SK-N-SH (cell line): ENCODE results near the gene SARDH. TPM values are rescaled to one million over a fixed set of nuclear protein-coding genes. Genes with fewer than 3 reads are reported as not detected.

ENCODE experiments used
- CTCF ChIA-PET: fragments of 300-600, 350-600 bp; formaldehyde crosslinking; extraction: SDS; loops from one replicate; lab custom pipeline; 2021; lab: Yijun Ruan, JAX
- POLR2A ChIA-PET: fragments of 350-600 bp; sonication (Branson Sonifier 250); formaldehyde crosslinking; extraction: SDS; loops from one replicate; lab custom pipeline; 2020; ENCODE audit warnings: antibody characterized with exemption, inconsistent platforms; lab: Yijun Ruan, JAX
- DNase-seq: peaks from one replicate; pipeline ENCODE4 v3.0.0; 2012
- H2AFZ ChIP-seq: fragments of 200-600 bp; sonication (generic); 2 replicates; pipeline ENCODE4 v1.8.1; 2016; ENCODE audit warnings: antibody characterized with exemption, mild to moderate bottlenecking, low read depth
- H3F3A ChIP-seq: fragments of 200-600 bp; sonication (generic); replicated peaks from 2 replicates; pipeline ENCODE3; 2016; ENCODE audit warnings: antibody characterized with exemption, mild to moderate bottlenecking; ENCODE audit not compliant: insufficient read depth
- H3K27ac ChIP-seq, 2 experiments: fragments of 200-500 bp in 1 of 2; fragments of 200-600 bp in 1 of 2; sonication (Bioruptor generic) in 1 of 2; sonication (generic), shearing (Covaris generic) in 1 of 2; 2 replicates each; pipeline versions ENCODE4 v1.5.1 to v1.6.1; 2014 to 2016; ENCODE audit warnings: low read depth in 2 of 2, inconsistent platforms in 1 of 2, low read length in 1 of 2, mild to moderate bottlenecking in 1 of 2, mixed read lengths in 1 of 2
- H3K27me3 ChIP-seq: fragments of 200-600 bp; sonication (generic), shearing (Covaris generic); 2 replicates; pipeline ENCODE4 v1.6.1; 2016; ENCODE audit warnings: mixed run types; ENCODE audit not compliant: insufficient read depth
- H3K36me3 ChIP-seq, 2 experiments: fragments of 200-500 bp in 1 of 2; fragments of 200-600 bp in 1 of 2; sonication (Bioruptor generic) in 1 of 2; sonication (generic) in 1 of 2; replicated peaks in 1 of 2; 2 replicates each; pipeline versions ENCODE3 to v1.5.1; 2014 to 2016; ENCODE audit warnings: low read length in 1 of 2, mild to moderate bottlenecking in 1 of 2; ENCODE audit not compliant: insufficient read depth in 2 of 2, control insufficient read depth in 1 of 2
- H3K4me1 ChIP-seq, 2 experiments: fragments of 200-500 bp in 1 of 2; fragments of 200-600 bp in 1 of 2; sonication (Bioruptor generic) in 1 of 2; sonication (generic), shearing (Covaris generic) in 1 of 2; 2 replicates each; pipeline versions ENCODE4 v1.5.1 to v1.6.1; 2014 to 2016; ENCODE audit warnings: low read depth in 1 of 2, low read length in 1 of 2, mixed run types in 1 of 2; ENCODE audit not compliant: insufficient read depth in 2 of 2, control insufficient read depth in 1 of 2
- H3K4me2 ChIP-seq: fragments of 200-600 bp; sonication (generic), shearing (Covaris generic); 2 replicates; pipeline ENCODE4 v1.6.1; 2017; ENCODE audit warnings: mixed run types
- H3K4me3 ChIP-seq, 2 experiments: fragments of 200-500 bp in 1 of 2; fragments of 200-600 bp in 1 of 2; sonication (Bioruptor generic) in 1 of 2; sonication (generic), shearing (Covaris generic) in 1 of 2; 2 replicates each; pipeline versions ENCODE4 v1.5.1 to v1.8.1; 2014 to 2016; ENCODE audit warnings: low read depth in 2 of 2, inconsistent platforms in 1 of 2, low read length in 1 of 2, mild to moderate bottlenecking in 1 of 2, mixed read lengths in 1 of 2, moderate library complexity in 1 of 2
- H3K79me2 ChIP-seq: fragments of 200-600 bp; sonication (generic); 2 replicates; pipeline ENCODE4 v1.8.1; 2017; ENCODE audit warnings: mild to moderate bottlenecking; ENCODE audit not compliant: insufficient read depth
- H3K9ac ChIP-seq: fragments of 200-600 bp; sonication (generic); 2 replicates; pipeline ENCODE4 v1.6.1; 2017; ENCODE audit warnings: mixed run types
- H3K9me2 ChIP-seq: fragments of 200-600 bp; sonication (generic); 2 replicates; pipeline ENCODE4 v1.6.1; 2017; ENCODE audit warnings: mixed run types
- H3K9me3 ChIP-seq: fragments of 200-600 bp; sonication (generic); 2 replicates; pipeline ENCODE4 v1.6.1; 2017; ENCODE audit warnings: mixed run types, mild to moderate bottlenecking, moderate library complexity
- H4K20me1 ChIP-seq: fragments of 200-600 bp; sonication (generic); 2 replicates; pipeline ENCODE4 v1.6.1; 2017; ENCODE audit warnings: mild to moderate bottlenecking, mixed run types; ENCODE audit not compliant: insufficient read depth
- EP300 ChIP-seq, 2 experiments: IDR thresholded peaks; 2 replicates each; pipeline versions ENCODE4 v1.4.0 to v1.6.1; 2012; ENCODE audit warnings: borderline replicate concordance in 1 of 2, low read depth in 1 of 2, low read length in 1 of 2
- FOXJ3 ChIP-seq: sonication (generic); formaldehyde crosslinking; IDR thresholded peaks from 2 replicates; pipeline ENCODE4 v1.5.1; 2020; ENCODE audit warnings: mild to moderate bottlenecking, missing genetic modification reagents
- FOXM1 ChIP-seq: IDR thresholded peaks from 2 replicates; pipeline ENCODE4 v1.4.0; 2012; ENCODE audit warnings: low read depth, mild to moderate bottlenecking
- GATA2 ChIP-seq: sonication (generic); formaldehyde crosslinking; IDR thresholded peaks from 2 replicates; pipeline ENCODE4 v1.5.0; 2020; ENCODE audit warnings: mild to moderate bottlenecking, missing genetic modification reagents
- JUND ChIP-seq: IDR thresholded peaks from 2 replicates; pipeline ENCODE4 v1.4.0; 2012
- NFIC ChIP-seq: IDR thresholded peaks from 2 replicates; pipeline ENCODE4 v1.4.0; 2012; ENCODE audit warnings: borderline replicate concordance
- NRF1 ChIP-seq: IDR thresholded peaks from 2 replicates; pipeline ENCODE4 v1.6.1; 2012; ENCODE audit warnings: low read depth, mild to moderate bottlenecking, low read length
- POLR2AphosphoS5 ChIP-seq: IDR thresholded peaks from 2 replicates; pipeline ENCODE4 v1.6.1; 2012; ENCODE audit warnings: low read depth, low read length
- RAD21 ChIP-seq: IDR thresholded peaks from 2 replicates; pipeline ENCODE4 v1.6.1; 2012; ENCODE audit warnings: mild to moderate bottlenecking, low read length
- RFX5 ChIP-seq: IDR thresholded peaks from 2 replicates; pipeline ENCODE4 v1.6.1; 2012; ENCODE audit warnings: mild to moderate bottlenecking, improper control_type of control experiment, low read length
- RXRA ChIP-seq: IDR thresholded peaks from 2 replicates; pipeline ENCODE4 v1.4.0; 2012; ENCODE audit warnings: low read depth, mild to moderate bottlenecking, borderline replicate concordance
- SMC3 ChIP-seq: IDR thresholded peaks from 2 replicates; pipeline ENCODE4 v1.6.1; 2012; ENCODE audit warnings: low read depth, low read length, improper control_type of control experiment
- TEAD4 ChIP-seq: IDR thresholded peaks from 2 replicates; pipeline ENCODE4 v1.4.0; 2012; ENCODE audit warnings: mild to moderate bottlenecking, borderline replicate concordance; ENCODE audit not compliant: insufficient read depth
- YY1 ChIP-seq: IDR thresholded peaks from 2 replicates; pipeline ENCODE4 v1.4.0; 2012; ENCODE audit warnings: low read depth, mild to moderate bottlenecking
- WGBS: methylation state at CpG from one replicate; pipeline ENCODE4 v1.1.6; 2017; ENCODE audit warnings: low lambda C conversion rate; 5-methylcytosine and 5-hydroxymethylcytosine counted together
- polyA plus RNA-seq, 3 experiments: library from polyadenylated mRNA; depleted of rRNA; stranded (reverse); fragments of >200 nt; gene quantifications; 2 replicates each; pipeline ENCODE4 v1.2.3, GENCODE V29; 2012
- TF ChIP-seq, protein P1 (sequence below): fragments of 150-350 bp; IDR thresholded peaks from 2 replicates; pipeline ENCODE4 v1.6.1; 2016; ENCODE audit warnings: mild to moderate bottlenecking, low read depth, low read length
- TF ChIP-seq, protein P2 (sequence below): IDR thresholded peaks from 2 replicates; pipeline ENCODE4; 2012

SARDH gene
- polyA plus RNA-seq, 1 of the 3 experiments (the other 2 are of a cell fraction): 5.9 TPM

DNA sequence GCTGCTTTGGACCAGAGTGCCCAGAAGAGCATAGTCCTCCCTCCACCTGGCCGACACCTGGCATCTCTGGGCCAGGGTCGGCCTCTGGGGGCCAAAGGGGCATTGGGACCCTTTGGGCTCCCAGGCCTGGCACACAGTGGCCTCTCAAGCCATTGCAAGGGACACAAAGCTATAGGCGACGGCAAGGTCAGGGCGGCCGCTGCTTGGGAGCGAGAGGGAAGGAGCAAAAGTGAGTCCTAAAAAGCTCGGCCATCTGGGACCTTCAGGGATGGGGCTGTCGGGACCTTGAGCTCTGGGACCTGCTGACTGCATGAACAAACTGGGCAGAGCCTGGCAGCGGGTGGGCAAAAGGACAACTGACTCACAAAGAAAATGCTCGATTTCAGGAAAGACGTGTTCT is 88.1 kb downstream of the SARDH start (continued):
- TF ChIP-seq, protein P1, sequence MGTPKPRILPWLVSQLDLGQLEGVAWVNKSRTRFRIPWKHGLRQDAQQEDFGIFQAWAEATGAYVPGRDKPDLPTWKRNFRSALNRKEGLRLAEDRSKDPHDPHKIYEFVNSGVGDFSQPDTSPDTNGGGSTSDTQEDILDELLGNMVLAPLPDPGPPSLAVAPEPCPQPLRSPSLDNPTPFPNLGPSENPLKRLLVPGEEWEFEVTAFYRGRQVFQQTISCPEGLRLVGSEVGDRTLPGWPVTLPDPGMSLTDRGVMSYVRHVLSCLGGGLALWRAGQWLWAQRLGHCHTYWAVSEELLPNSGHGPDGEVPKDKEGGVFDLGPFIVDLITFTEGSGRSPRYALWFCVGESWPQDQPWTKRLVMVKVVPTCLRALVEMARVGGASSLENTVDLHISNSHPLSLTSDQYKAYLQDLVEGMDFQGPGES: no peak

DNA sequence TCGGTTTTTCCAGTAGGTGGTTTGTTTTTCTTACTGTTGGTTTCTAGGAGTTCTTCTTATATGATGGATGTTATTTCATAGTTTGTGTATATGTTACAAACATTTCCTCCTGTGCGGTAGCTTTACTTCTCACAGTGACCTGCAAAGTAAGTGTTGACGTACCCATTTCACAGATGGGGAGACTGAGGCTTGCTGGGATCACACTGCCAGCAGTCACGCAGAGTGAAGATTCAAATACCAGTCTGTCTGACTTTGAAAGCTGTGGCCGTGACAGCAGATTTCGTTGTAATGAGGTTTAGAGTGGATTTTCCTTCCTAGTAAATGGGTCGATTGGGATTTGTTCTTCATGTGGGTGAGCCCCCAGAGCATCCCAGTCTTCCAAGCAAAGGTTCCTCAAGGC is 89.0 kb downstream of the SARDH start:
- Histone ChIP-seq H2AFZ (no peak overlapping the region), H3K27ac (peak overlapping the region in 1 of 2 experiments; percentile 39; a peak in 1 of 4 replicates), H3K4me3 (no peak overlapping the region), H3K4me2 (no peak overlapping the region), H3K9me2 (no peaks in the 10 kb centered on the region), H3K27me3 (peaks cover 20% of the 10 kb centered on the region; the same call in 1 of the 2 replicates), H3K36me3 (peaks cover 0 to 9% of the 10 kb centered on the region in 2 experiments), H3K79me2 (no peaks in the 10 kb centered on the region), H3K9me3 (no peaks in the 10 kb centered on the region), H3K4me1 (peaks cover 0 to 62% of the 10 kb centered on the region in 2 experiments; a peak in 1 of 4 replicates), H4K20me1 (no peaks in the 10 kb centered on the region), H3K9ac (no peak overlapping the region), H3F3A (no peaks in the 10 kb centered on the region)
- ChIA-PET POLR2A (interaction anchor here (0.6 to 1.7 kb wide), 2 partner anchors 12 to 13 kb away, joined by 3 to 5 read pairs; partner anchors contain the start of gene DBH), CTCF (interaction anchor here (1.1 to 1.4 kb wide), 3 partner anchors 57 to 76 kb away, joined by 3 to 4 read pairs (median 4); no protein-coding TSS in a partner anchor)
- TF ChIP-seq, protein P2, sequence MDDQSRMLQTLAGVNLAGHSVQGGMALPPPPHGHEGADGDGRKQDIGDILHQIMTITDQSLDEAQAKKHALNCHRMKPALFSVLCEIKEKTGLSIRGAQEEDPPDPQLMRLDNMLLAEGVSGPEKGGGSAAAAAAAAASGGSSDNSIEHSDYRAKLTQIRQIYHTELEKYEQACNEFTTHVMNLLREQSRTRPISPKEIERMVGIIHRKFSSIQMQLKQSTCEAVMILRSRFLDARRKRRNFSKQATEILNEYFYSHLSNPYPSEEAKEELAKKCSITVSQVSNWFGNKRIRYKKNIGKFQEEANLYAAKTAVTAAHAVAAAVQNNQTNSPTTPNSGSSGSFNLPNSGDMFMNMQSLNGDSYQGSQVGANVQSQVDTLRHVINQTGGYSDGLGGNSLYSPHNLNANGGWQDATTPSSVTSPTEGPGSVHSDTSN: no peak
- TF ChIP-seq YY1 (no peak), EP300 (IDR thresholded peaks at IDR 0.05; ENCODE audit: borderline replicate concordance in 1 of 2, low read depth in 1 of 2, low read length in 1 of 2) (no peak), FOXJ3 (CRISPR knock-in tag) (no peak), NFIC (no peak), FOXM1 (no peak), POLR2AphosphoS5 (no peak), TEAD4 (no peak)
- WGBS: 50% methylated on average over 7 of the region's 7 CpGs
- DNase-seq: no peak

DNA sequence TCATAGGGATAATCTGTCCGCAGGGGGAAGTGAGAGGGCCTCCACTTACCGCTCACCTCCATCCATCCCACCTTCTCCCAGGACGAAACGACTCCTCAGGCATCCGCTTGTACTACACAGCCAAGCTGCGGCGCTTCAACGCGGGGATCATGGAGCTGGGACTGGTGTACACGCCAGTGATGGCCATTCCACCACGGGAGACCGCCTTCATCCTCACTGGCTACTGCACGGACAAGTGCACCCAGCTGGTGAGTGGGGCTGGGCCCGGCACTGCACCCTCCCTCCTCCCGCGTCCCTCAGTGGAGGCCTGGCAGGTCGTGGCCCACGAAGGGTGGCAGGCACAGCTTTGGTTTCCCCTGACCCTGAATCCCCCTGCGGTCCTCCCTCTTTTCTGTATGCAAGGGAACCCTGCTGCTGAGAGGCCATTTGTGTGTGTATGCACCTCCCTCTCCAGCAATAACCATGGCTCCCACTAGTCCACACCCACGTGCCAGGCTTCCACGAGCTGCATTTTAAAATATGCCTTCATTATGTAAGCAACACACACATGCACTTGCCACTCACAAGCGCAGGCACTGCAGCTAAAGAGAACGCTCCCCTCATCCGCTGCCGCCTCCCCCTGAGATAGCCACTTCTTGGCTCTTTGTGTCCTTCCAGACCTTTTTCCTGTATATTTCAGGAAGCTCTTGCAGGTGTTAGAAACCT is 90.2 kb downstream of the SARDH start:
- Histone ChIP-seq H3K9ac (no peak overlapping the region), H3K4me3 (no peak overlapping the region), H4K20me1 (no peaks in the 10 kb centered on the region), H3K79me2 (no peaks in the 10 kb centered on the region), H3K9me2 (no peaks in the 10 kb centered on the region), H3K27ac (peak overlapping the region in 1 of 2 experiments; percentile 44; a peak in 1 of 4 replicates), H3K27me3 (peaks cover 20% of the 10 kb centered on the region; the same call in 1 of the 2 replicates), H3F3A (no peaks in the 10 kb centered on the region), H3K9me3 (no peaks in the 10 kb centered on the region), H2AFZ (no peak overlapping the region), H3K4me2 (no peak overlapping the region), H3K4me1 (peaks cover 0 to 67% of the 10 kb centered on the region in 2 experiments; a peak in 1 of 4 replicates), H3K36me3 (peaks cover 0 to 9% of the 10 kb centered on the region in 2 experiments)
- ChIA-PET CTCF (interaction anchor here (0.8 to 1.7 kb wide), 7 partner anchors 10 to 138 kb away, joined by 3 to 5 read pairs (median 4); no protein-coding TSS in a partner anchor), POLR2A (interaction anchor here (0.5 to 2.1 kb wide), 10 partner anchors 8 to 86 kb away, joined by 3 to 17 read pairs (median 5); partner anchors contain the start of genes DBH and FAM163B)
- TF ChIP-seq GATA2 (CRISPR knock-in tag) (no peak), RXRA (no peak), SMC3 (no peak), RAD21 (no peak), RFX5 (no peak), NRF1 (no peak), JUND (no peak)
- no peak for DNase-seq
- 71% methylated on average over 18 of the region's 25 CpGs for WGBS
